Measurements from ENCODE around the gene ADAMTS15.

The ADAMTS15 gene

DNA sequence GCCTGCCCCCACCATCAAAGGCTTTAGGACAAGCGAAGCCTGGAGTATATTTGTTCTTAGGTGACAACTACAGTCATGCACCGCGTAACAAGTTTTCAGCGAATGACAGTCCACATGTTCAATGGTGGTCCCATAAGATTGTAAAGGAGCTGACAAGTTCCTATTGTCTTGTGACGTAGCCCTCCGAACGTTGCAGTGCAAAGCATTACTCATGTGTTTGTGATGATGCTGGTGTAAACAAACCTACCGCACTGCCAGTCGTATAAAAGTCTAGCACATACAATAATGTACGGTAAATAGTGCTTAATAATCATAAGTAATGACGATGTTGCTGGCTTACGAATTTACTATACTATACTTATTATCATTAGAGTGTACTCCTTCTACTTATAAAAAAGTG is 41.3 kb downstream of the ADAMTS15 start:
- no peaks in the 10 kb centered on the region for H3K27me3 ChIP-seq (ENCODE audit: insufficient read depth, low read length)

DNA sequence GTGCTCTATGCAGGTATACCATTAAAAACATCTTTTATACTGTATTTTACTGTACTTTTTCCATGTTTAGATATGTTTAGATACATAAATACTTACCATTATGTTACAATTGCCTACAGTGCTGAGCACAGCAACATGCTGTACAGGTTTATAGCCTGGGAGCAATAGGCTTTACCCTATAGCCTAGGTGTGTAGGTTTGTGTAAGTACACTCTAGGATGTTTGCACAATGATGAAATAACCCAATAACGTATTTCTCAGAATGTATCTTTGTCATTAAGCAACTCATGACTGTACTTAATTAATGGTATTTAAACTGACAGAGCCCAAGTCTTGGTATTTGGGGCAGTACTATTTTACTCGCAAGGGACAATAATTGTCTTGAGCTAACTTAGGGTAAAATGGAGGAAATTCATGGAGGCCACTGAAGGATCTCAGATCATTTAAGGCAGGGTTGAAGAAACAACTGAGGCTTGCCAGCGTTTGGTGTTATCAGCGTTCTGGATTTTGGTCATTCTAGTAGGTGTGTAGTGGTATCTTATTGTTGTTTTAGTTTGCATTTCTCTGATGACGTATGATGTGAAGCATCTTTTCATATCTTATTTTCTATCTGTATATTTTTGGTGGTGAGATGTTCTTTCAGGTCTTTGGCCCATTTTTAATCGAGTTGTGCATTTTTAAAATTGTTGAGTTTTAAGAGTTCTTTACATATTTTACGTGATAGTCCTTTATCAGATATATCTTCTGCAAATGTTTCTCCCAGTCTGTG is 42.4 kb downstream of the ADAMTS15 start:
- Histone ChIP-seq H3K4me1 (ENCODE audit: insufficient read depth, low read length) (no peaks in the 10 kb centered on the region), H3K27me3 (ENCODE audit: insufficient read depth, low read length) (no peaks in the 10 kb centered on the region), H3K4me3 (ENCODE audit: low read length) (no peak overlapping the region), H3K9ac (ENCODE audit: low read depth, low read length) (no peak overlapping the region), H3K9me3 (ENCODE audit: insufficient read depth, low read depth, low read length) (no peaks in the 10 kb centered on the region), H3K27ac (ENCODE audit: low read length) (no peak overlapping the region), H3K36me3 (ENCODE audit: insufficient read depth, low read depth, low read length) (no peaks in the 10 kb centered on the region)

More for the DNA sequence above, 41.3 kb downstream of the ADAMTS15 start:
- Histone ChIP-seq H3K27ac (ENCODE audit: low read length) (no peak overlapping the region), H3K4me1 (ENCODE audit: insufficient read depth, low read length) (no peaks in the 10 kb centered on the region), H3K36me3 (ENCODE audit: insufficient read depth, low read depth, low read length) (no peaks in the 10 kb centered on the region), H3K9ac (ENCODE audit: low read depth, low read length) (no peak overlapping the region), H3K4me3 (ENCODE audit: low read length) (no peak overlapping the region), H3K9me3 (ENCODE audit: insufficient read depth, low read depth, low read length) (no peaks in the 10 kb centered on the region)

DNA sequence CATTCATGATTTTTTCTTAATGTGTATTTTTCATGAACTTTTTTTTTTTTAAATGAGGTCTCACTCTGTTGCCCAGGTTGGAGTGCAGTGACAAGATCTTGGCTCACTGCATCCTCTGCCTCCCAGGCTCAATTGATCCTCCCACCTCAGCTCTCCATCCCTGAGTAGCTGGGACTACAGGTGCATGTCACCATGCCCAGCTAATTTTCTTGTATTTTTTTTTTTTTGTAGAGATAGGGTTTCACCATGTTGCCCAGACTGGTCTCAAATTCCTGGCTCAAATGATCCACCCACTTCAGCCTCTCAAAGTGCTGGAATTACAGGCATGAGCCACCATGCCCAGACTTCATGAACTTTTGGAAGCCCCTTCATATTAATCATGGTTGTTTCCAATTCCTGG is 49.7 kb downstream of the ADAMTS15 start:
- 0 out of 2 replicates have a peak, but pooled peaks cover under 1% of the 10 kb centered on the region for H3K9me3 ChIP-seq (ENCODE audit: insufficient read depth, low read depth, low read length)

GRCh38 chr11:130499828-130500227 is 51.4 kb downstream of the ADAMTS15 start:
- Histone ChIP-seq H3K27me3 (ENCODE audit: insufficient read depth, low read length) (no peaks in the 10 kb centered on the region), H3K36me3 (ENCODE audit: insufficient read depth, low read depth, low read length) (no peaks in the 10 kb centered on the region), H3K9ac (ENCODE audit: low read depth, low read length) (no peak overlapping the region), H3K4me1 (ENCODE audit: insufficient read depth, low read length) (no peaks in the 10 kb centered on the region), H3K9me3 (ENCODE audit: insufficient read depth, low read depth, low read length) (0 out of 2 replicates have a peak, but pooled peaks cover 4% of the 10 kb centered on the region), H3K4me3 (ENCODE audit: low read length) (no peak overlapping the region), H3K27ac (ENCODE audit: low read length) (no peak overlapping the region)

More for the DNA sequence above, 49.7 kb downstream of the ADAMTS15 start:
- no peaks in the 10 kb centered on the region for H3K36me3 ChIP-seq (ENCODE audit: insufficient read depth, low read depth, low read length)
- no peak overlapping the region for H3K9ac ChIP-seq (ENCODE audit: low read depth, low read length)
- H3K4me1 ChIP-seq (ENCODE audit: insufficient read depth, low read length): no peaks in the 10 kb centered on the region
- no peak overlapping the region for H3K27ac ChIP-seq (ENCODE audit: low read length)
- no peak overlapping the region for H3K4me3 ChIP-seq (ENCODE audit: low read length)
- no peaks in the 10 kb centered on the region for H3K27me3 ChIP-seq (ENCODE audit: insufficient read depth, low read length)

GRCh38 chr11:130504317-130504716 is 55.9 kb downstream of the ADAMTS15 start:
- no peak overlapping the region for H3K4me3 ChIP-seq (ENCODE audit: low read length)
- no peaks in the 10 kb centered on the region for H3K4me1 ChIP-seq (ENCODE audit: insufficient read depth, low read length)
- H3K27ac ChIP-seq (ENCODE audit: low read length): no peak overlapping the region
- no peaks in the 10 kb centered on the region for H3K27me3 ChIP-seq (ENCODE audit: insufficient read depth, low read length)
- peaks cover 19% of the 10 kb centered on the region; the same call in 1 of the 2 replicates for H3K9me3 ChIP-seq (ENCODE audit: insufficient read depth, low read depth, low read length)
- H3K9ac ChIP-seq (ENCODE audit: low read depth, low read length): no peak overlapping the region
- no peaks in the 10 kb centered on the region for H3K36me3 ChIP-seq (ENCODE audit: insufficient read depth, low read depth, low read length)

DNA sequence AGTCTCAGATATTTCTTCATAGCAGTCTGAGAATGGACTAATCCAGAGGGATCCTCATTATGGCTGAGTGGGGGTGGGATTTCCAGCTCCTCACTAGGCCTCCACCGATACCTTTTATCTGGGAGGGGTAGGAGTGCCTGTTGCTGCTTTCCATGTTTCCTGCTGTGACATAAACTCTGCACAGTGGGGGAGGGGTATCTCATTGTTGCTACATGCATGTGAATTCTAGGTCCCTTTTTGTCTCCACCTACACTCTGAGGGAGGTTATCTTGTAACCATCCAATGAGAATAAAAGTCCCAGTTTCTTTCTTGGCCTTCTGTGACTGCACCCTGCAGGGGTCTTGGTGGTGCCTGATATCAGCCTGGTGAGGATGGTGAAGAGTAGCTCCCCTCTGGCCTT is 60.5 kb downstream of the ADAMTS15 start:
- H3K27me3 ChIP-seq (ENCODE audit: insufficient read depth, low read length): no peaks in the 10 kb centered on the region
- peaks cover 15% of the 10 kb centered on the region; the same call in 1 of the 2 replicates for H3K9me3 ChIP-seq (ENCODE audit: insufficient read depth, low read depth, low read length)
- no peak overlapping the region for H3K9ac ChIP-seq (ENCODE audit: low read depth, low read length)
- H3K36me3 ChIP-seq (ENCODE audit: insufficient read depth, low read depth, low read length): no peaks in the 10 kb centered on the region
- no peaks in the 10 kb centered on the region for H3K4me1 ChIP-seq (ENCODE audit: insufficient read depth, low read length)
- H3K27ac ChIP-seq (ENCODE audit: low read length): no peak overlapping the region
- no peak overlapping the region for H3K4me3 ChIP-seq (ENCODE audit: low read length)

GRCh38 chr11:130509942-130510341 is 61.5 kb downstream of the ADAMTS15 start:
- H3K9ac ChIP-seq (ENCODE audit: low read depth, low read length): no peak overlapping the region
- no peaks in the 10 kb centered on the region for H3K27me3 ChIP-seq (ENCODE audit: insufficient read depth, low read length)
- H3K9me3 ChIP-seq (ENCODE audit: insufficient read depth, low read depth, low read length): peaks cover 15% of the 10 kb centered on the region; the same call in 1 of the 2 replicates
- H3K4me1 ChIP-seq (ENCODE audit: insufficient read depth, low read length): no peaks in the 10 kb centered on the region
- H3K27ac ChIP-seq (ENCODE audit: low read length): no peak overlapping the region
- no peaks in the 10 kb centered on the region for H3K36me3 ChIP-seq (ENCODE audit: insufficient read depth, low read depth, low read length)
- H3K4me3 ChIP-seq (ENCODE audit: low read length): no peak overlapping the region

- no peak overlapping the region for H3K9ac ChIP-seq (ENCODE audit: low read depth, low read length)
- H3K27ac ChIP-seq (ENCODE audit: low read length): no peak overlapping the region
- H3K9me3 ChIP-seq (ENCODE audit: insufficient read depth, low read depth, low read length): peaks cover 15% of the 10 kb centered on the region; the same call in 1 of the 2 replicates
- H3K4me1 ChIP-seq (ENCODE audit: insufficient read depth, low read length): peaks cover 3% of the 10 kb centered on the region; the same call in 1 of the 2 replicates
- no peaks in the 10 kb centered on the region for H3K36me3 ChIP-seq (ENCODE audit: insufficient read depth, low read depth, low read length)
- no peak overlapping the region for H3K4me3 ChIP-seq (ENCODE audit: low read length)
- H3K27me3 ChIP-seq (ENCODE audit: insufficient read depth, low read length): no peaks in the 10 kb centered on the region
These were observed 62.1 kb downstream of the ADAMTS15 start for GRCh38 chr11:130510407-130511006.

DNA sequence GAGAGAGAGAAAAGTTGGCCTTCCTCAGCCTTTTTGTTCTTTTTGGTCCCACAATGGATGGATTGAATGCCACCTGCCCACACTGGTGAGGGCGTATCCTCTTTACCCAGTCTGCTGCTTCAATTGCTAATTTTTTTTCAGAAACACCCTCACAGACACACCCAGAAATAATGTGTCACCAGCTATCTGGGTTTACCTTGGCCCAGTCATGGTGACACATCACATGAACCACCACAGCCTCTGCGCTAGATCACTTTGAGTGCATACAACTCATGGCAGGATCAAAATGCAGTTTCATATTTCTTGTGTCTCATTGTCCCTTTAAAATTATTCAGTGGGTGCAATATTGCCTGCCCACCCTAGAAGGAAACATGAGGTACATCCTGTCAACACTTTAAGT is 63.3 kb downstream of the ADAMTS15 start:
- Histone ChIP-seq H3K27ac (ENCODE audit: low read length) (no peak overlapping the region), H3K9ac (ENCODE audit: low read depth, low read length) (no peak overlapping the region), H3K4me1 (ENCODE audit: insufficient read depth, low read length) (peaks cover 13% of the 10 kb centered on the region; the same call in 1 of the 2 replicates)

DNA sequence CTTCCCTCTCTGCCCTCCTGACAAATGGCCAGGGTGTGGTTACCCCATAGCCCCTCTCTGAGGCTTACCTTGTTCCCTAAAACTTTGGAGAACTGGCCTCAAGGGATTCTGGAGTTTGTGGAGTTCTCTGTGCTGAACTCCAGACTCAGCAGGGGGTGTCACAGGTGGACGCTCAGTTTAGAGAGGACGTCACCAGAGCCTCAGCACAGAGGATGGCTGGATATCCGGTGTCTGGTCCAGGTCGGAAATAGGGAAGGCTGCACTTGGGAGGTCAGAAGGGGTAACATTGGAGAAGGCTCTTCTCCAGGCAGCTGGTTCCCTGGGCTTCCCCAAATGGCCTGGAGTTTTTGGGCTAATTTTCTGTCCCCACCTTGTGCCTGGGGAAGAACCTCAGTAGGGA is 64.2 kb downstream of the ADAMTS15 start:
- Histone ChIP-seq H3K27ac (ENCODE audit: low read length) (no peak overlapping the region), H3K4me1 (ENCODE audit: insufficient read depth, low read length) (peaks cover 17% of the 10 kb centered on the region; the same call in 1 of the 2 replicates), H3K9ac (ENCODE audit: low read depth, low read length) (no peak overlapping the region), H3K36me3 (ENCODE audit: insufficient read depth, low read depth, low read length) (no peaks in the 10 kb centered on the region), H3K27me3 (ENCODE audit: insufficient read depth, low read length) (no peaks in the 10 kb centered on the region), H3K4me3 (ENCODE audit: low read length) (no peak overlapping the region), H3K9me3 (ENCODE audit: insufficient read depth, low read depth, low read length) (peaks cover 4% of the 10 kb centered on the region; the same call in 1 of the 2 replicates)

More for the DNA sequence above, 63.3 kb downstream of the ADAMTS15 start:
- Histone ChIP-seq H3K4me3 (ENCODE audit: low read length) (no peak overlapping the region), H3K27me3 (ENCODE audit: insufficient read depth, low read length) (no peaks in the 10 kb centered on the region), H3K9me3 (ENCODE audit: insufficient read depth, low read depth, low read length) (peaks cover 13% of the 10 kb centered on the region; the same call in 1 of the 2 replicates), H3K36me3 (ENCODE audit: insufficient read depth, low read depth, low read length) (no peaks in the 10 kb centered on the region)

DNA sequence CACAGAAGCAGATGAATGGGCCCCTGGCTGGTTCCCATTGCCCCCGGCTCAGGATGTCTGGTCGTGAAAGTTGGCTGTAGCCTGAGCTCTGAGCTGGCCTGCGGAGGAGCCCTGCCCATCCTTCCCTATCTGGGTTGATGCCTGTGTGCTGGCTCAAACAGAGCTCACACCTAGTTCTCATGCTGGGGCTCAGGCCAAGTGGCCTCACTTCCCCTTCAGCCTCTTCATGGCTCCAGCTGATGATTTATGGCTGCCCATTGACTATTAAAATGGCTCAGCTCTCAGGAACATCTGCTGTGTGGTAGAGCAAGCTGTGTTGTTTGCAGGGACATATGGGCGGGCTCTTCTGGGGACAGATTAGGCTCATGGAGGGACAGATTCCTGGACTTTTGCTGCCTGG is 64.7 kb downstream of the ADAMTS15 start:
- Histone ChIP-seq H3K27ac (ENCODE audit: low read length) (no peak overlapping the region), H3K9ac (ENCODE audit: low read depth, low read length) (no peak overlapping the region), H3K4me3 (ENCODE audit: low read length) (no peak overlapping the region), H3K27me3 (ENCODE audit: insufficient read depth, low read length) (no peaks in the 10 kb centered on the region), H3K36me3 (ENCODE audit: insufficient read depth, low read depth, low read length) (no peaks in the 10 kb centered on the region), H3K4me1 (ENCODE audit: insufficient read depth, low read length) (peaks cover 17% of the 10 kb centered on the region; the same call in 1 of the 2 replicates), H3K9me3 (ENCODE audit: insufficient read depth, low read depth, low read length) (no peaks in the 10 kb centered on the region)

- H3K9me3 ChIP-seq (ENCODE audit: insufficient read depth, low read depth, low read length): no peaks in the 10 kb centered on the region
- no peaks in the 10 kb centered on the region for H3K27me3 ChIP-seq (ENCODE audit: insufficient read depth, low read length)
- H3K4me3 ChIP-seq (ENCODE audit: low read length): no peak overlapping the region
- H3K27ac ChIP-seq (ENCODE audit: low read length): no peak overlapping the region
- H3K36me3 ChIP-seq (ENCODE audit: insufficient read depth, low read depth, low read length): no peaks in the 10 kb centered on the region
- peaks cover 17% of the 10 kb centered on the region; the same call in 1 of the 2 replicates for H3K4me1 ChIP-seq (ENCODE audit: insufficient read depth, low read length)
- no peak overlapping the region for H3K9ac ChIP-seq (ENCODE audit: low read depth, low read length)
These were observed 65.9 kb downstream of the ADAMTS15 start for GRCh38 chr11:130514316-130514715.

Data from iPS-20b (cell line).